KG1 (cell line): ENCODE data around the gene CDKL4.
"Not testable (repeated sequence)": the region's sequence is repeated elsewhere in the genome, so short reads cannot be mapped to it uniquely, and the experiment has no call there.

Experiments used
- DNase-seq: peaks from one replicate; lab custom pipeline; 2025; lab: John Stamatoyannopoulos, UW

The CDKL4 gene

DNA sequence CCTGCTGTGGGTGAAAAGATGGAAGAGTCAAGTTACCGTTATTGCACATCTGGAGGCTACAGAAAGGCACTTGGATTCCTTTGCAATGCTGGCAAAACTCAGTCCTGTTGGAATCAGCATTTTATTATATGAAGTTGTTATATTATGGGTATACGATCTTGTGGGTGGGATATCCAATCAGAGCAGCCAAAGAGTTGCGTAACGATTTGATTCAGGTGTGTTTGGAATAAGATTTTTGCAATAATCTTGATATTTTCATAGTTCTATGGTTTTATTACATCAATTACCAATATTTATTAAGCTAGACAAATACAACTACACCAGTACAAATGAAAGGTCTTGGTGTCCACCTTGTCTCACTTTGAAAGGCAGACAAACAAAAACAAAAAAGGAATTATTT lies 65.0 kb downstream of the CDKL4 start:
- no peak for DNase-seq

DNA sequence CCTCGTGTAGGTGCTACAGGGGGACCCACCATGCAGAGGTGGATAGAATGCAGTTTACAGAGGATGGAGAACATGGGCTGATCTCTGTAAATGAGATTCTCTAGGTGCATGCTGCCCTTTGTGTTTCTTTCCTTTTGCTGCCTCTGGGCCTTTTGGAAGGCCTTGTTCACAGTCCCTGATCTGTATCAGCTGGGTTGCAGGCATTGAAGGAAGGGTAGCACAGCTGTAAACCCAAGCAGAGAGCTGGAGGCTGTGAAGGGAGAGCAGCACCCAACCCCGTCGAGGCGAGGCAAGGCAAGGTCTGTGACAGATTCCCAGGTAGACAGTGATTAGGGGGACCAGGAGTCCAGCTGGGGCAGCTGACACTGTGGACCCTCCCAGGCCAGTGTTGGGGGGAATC lies 66.8 kb downstream of the CDKL4 start:
- no peak for DNase-seq

DNA sequence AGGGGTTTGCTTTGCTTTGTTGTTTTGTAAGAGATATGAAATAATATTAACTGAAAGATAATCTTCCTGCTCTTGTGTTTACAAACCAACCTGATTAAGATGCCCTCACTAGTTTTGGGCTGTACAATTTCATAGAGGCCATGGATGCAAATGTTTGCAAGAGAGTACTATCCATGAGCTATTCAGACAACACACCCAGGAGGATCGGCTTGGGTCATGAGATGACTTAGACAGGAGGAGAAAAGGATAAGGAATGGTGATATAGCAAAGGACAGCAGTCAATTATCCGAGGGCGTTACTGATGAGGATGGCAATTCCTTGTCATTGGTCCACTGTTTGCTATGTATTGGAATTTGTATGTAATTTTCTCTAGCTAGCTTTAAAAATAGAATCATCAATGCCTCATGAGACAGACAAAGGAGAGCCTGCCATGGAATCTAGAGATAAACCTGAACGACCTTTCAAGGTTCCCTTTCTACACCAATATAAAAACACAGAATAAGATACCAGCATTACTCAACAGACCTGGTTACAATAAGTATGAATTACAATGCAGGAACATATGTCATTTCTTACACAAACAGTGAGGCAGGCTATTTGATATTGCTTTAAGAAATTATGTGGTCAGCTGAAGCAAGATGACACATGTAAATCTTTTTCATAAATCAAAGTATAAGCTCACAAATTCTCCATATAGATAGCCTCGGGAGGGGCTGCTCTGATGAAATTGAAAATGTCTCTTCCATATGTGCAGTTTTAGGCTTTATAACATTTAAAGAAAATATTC lies 68.6 kb downstream of the CDKL4 start:
- no peak for DNase-seq

DNA sequence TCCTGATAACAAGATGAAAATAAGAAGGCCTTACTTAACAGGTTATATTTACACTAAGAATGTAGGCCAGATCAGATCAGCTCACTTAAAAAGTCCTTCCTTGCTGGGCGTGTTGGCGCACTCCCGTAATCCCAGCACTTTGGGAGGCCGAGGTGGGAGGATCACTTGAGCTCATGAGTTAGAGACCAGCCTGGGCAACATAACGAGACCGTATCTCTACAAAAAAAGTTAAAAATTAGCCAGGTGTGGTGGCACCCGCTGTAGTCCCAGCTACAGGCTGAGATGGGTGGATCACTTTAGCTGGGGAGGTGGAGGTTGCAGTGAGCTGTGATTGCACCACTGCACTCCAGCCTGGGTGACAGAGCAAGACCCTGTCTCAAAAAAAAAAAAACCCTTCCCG lies 69.7 kb downstream of the CDKL4 start:
- DNase-seq = no peak

DNA sequence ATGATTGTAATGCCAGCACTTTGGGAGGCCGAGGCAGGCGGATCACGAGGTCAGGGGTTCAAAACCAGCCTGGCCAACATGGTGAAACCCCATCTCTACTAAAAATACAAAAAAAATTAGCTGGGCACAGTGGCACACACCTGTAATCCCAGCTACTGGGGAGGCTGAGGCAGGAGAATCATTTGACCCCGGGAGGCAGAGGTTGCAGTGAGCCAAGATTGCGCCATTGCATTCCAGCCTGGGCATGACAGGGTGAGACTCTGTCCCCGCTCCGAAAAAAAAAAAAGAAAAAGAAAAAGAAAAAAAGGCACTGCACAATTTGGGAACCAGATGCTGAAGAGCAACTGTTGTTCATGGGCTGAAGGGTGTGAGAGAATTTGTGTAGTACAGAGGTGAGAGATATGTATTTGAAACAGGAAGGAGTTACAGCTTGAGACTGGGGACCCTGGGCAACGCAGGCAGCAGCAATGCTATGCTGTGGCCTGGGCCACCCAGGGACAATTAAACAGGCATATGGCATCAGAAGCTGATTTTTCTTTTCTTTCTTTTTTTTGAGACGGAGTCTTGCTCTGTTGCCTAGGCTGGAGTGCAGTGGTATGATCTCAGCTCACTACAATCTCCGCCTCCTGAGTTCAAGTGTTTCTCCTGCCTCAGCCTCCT lies 71.6 kb downstream of the CDKL4 start:
- not testable (repeated sequence) for DNase-seq

DNA sequence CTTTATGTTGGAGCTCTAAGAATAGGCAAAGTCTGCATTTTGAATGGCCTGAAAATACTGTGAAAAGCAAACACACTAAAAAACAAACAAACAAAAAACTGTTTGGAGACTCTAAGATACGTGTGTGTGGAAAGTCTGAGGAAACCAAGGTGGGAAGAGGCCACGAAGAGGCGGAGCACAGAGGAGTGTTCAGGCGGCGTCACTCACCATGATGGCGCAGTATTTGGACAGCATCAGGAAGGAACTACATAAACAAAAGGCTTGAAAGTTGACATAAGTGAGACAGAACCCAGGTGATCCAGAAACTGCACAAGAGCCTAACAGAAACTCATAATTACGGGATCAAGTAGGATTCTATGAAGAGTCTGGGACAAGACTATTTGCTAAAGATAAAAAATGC lies 72.1 kb downstream of the CDKL4 start:
- no peak for DNase-seq

DNA sequence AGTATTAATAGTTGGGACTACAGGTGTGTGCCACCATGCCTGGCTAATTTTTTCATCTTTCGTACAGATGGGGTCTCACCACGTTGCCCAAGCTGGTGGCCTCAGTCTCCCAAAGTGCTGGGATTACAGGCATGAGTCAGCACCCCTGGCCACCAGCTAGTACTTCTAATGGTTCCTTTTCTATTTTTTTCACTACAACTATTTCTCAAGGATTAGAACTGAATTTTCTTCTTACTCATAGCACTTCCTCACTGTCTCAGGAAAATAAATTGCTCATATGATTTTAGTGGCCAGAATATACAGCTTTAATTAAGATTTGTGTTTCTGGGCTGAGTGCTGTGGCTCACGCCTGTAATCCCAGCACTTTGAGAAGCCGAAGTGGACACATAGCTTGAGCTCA lies 79.7 kb downstream of the CDKL4 start:
- DNase-seq = no peak

DNA sequence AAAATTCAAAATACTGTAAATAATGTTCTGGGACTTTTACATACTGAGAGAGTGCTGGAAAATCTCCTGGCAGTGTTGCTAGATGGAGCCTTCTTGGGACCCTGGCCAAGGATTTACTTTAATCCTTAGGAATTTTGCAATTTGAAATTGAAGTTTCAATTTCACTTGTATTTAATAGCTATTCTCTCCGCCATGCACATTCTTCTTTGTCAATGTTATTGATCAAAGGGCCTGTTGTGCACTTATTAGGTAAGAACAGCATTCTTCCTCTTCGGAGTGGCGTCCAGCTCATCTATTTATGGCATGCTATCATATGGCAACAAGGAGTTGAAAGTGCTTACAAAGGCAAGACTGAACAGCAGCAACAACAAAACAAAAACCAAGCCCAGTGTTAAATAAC lies 82.8 kb downstream of the CDKL4 start:
- no peak for DNase-seq

DNA sequence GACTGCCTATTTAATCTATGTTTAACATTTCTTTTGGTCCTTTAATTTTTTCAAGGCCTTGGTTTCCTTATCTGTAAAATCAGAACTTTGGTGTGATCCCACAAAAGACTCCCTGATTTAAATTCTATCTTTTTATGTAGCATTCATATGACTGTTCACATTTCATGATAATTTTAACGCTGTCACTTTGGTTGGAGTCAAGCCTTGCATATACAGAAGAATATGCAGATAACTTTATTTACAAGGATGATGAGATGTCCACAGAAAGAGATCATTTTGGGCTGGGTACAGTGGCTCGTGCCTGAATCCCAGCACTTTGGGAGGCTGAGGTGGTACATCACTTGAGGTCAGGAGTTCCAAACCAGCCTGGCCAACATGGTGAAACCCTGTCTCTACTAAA lies 84.5 kb downstream of the CDKL4 start:
- no peak for DNase-seq

DNA sequence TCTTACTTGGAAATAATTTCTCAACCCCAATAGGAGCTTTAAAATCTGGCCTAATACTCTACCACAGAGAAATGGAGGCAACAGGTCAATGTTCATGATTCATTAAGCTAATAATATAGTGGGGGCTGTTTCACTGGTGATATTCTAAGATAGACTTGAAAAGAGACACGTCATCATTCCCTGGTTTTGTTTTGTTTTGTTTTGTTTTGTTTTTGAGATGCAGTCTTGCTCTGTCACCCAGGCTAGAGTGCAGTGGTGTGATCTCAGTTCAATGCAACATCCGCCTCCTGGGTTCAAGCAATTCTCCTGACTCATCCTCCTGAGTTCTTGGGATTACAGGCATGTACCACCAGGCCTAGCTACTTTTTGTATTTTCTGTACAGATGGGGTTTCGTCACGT lies 85.4 kb downstream of the CDKL4 start:
- DNase-seq = no peak

DNA sequence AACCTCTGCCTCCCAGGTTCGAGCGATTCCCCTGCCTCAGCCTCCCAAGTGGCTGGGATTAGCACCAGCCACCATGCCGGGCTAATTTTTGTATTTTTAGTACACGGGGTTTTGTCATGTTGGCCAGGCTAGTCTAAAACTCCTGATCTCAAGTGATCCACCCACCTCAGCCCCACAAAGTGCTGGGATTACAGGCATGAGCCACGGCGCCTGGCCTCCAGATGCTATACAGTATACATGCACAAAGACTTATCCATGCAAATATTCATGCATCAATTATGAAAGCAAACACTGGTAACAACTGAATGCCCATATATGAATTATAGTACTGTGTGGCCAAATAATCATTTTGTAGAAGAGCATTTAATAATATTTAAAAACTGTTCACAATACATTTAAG lies 86.9 kb downstream of the CDKL4 start:
- DNase-seq = no peak

DNA sequence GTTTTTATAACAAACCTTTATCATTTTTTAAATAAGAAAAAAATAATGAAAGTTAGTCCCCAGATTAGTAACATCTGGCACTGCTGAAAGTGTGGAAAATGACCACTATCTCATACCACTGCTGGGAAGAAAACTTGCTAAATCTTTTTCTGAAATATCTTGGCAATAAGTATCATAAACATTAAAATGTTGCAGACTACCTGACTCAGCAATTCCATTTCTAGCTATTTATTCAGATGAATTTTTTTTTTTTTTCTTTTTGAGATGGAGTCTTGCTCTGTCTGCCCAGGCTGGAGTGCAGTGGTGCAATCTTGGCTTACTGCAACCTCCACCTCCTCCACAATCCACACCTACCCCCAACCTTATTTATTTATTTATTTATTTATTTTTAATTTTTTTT lies 87.7 kb downstream of the CDKL4 start:
- DNase-seq = no peak

DNA sequence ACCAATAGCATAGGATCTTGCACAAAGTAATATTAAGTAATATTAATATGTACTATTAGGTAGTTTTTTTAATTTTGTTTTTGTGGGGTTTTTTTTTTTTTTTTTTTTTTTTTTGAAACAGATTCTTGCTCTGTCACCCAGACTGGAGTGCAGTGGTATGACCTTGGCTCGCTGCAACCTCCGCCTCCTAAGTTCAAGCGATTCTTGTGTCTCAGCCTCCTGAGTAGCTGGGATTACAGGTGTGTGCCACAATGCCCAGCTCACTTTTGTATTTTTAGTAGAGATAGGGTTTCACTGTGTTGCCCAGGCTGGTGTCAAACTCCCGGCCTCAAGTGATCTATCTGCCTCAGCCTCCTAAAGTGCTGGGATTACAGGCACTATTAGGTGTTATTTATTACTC lies 88.2 kb downstream of the CDKL4 start:
- not testable (repeated sequence) for DNase-seq

DNA sequence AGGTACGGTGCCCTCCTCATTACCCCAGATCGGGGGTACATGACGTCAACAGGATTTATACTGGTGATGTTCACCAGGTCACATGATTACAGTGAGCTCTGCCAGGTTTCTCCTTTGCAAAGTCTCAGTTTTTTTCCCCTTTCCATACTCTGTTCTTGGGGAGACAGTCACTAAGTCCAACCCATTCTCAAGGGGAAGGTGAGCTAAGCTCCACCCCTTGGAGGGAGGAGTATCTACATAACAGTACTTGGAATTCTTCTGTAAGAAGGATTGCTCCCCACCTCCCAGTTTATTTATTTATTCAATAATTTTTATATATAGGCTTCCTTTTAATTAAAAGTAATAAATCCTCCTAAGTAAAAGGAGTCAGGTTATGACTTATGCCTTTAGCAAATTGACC lies 88.8 kb downstream of the CDKL4 start:
- no peak for DNase-seq

DNA sequence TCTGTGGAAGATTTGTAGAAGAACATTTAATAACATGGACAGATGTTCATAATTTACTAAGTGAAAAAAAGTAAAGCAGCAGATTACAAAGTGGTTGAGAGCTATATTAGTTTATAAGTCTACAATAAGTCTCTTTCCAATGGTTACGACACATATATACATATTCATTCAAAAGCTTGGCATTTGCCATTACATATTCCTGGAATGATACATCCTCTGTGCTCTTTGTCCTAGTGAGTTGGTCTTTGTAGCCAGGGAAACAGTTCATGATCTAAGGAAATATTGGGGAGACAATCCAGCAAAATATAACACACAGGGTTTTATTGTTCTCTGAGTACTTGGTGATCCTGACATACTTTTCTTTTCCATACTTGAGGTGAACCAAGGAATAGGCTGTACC lies 90.5 kb downstream of the CDKL4 start:
- no peak for DNase-seq

DNA sequence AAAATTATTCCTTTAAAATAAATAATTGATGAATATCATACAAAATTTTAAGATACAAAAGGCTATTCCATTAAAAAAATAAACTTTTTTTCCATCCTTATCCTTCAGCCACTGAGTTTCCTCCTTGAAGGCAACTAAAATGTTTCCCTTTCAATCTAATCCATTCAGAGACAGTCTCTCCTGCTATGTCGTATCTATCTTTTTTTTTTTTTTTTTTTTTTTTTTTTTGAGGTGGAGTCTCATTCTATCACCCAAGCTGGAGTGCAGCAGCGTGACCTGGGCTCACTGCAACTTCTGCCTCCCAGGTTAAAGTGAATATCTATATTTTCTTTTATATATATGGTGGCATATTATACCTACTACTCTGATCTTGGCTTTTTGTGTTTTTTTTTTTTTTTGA lies 91.3 kb downstream of the CDKL4 start:
- DNase-seq = no peak

DNA sequence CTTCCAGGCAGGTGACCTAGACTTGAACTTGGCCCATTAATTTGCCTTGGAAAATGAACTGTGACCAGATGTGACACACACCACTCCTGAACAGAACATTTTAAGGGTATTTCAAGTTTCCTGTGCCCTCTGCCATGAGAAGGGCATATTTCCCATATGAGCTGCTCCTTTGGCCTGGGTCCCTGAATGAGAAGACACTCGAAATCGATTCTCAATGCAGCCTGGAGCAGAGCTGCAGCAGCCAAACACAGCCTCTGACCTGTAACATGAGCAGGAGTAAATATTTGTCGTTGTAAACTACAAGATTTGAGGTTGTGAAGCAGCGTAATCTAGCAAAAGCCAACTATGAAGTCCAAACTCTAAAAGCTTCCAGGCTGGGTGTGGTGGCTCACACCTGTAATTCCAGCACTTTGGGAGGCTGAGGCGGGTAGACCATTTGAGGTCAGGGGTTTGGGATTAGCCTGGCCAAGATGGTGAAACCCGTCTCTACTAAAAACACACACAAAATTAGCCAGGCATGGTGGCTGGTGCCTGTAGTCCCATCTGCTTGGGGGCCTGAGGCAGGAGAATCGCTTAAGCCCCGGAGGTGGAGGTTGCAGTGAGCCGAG lies 92.8 kb downstream of the CDKL4 start:
- DNase-seq = no peak

DNA sequence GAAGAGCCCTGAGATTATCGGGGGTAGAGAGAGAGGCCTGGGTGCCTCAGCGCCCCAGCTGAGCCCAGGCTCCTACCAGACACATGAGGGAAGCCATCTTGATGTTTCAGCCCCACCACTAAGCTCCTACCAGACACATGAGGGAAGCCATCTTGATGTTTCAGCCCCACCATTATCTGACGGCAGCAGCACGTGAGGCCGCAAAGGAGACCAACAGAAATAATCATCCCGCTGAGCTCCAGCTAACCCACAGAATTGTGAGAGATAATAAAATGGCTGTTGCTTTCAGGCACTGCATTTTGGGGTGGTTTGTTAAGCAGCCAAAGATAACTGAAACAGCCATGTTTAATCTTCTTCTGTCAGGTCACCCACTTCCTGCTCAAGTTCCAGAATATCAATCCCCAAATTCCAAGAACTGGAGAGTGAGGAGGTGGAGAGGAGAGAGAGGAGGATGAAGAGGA lies 93.6 kb downstream of the CDKL4 start:
- DNase-seq = no peak

DNA sequence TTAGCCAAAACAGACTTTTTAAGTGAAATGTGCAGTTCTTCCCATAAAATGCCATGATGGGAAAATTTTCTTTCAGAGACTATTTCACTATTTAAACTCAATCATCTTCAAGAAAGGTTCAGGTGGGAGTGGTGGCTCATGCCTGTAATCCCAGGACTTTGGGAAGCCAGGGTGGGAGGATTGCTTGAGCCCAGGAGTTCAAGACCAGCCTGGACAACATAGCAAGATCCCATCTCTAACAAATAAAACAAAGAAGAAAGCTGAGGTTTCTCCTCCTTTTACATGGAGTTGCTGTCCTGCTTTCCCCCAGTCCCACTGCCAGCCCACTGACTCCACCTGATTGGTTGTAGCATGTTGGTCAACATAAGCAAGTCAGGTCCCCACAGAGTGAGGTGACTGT lies 97.1 kb downstream of the CDKL4 start:
- no peak for DNase-seq

DNA sequence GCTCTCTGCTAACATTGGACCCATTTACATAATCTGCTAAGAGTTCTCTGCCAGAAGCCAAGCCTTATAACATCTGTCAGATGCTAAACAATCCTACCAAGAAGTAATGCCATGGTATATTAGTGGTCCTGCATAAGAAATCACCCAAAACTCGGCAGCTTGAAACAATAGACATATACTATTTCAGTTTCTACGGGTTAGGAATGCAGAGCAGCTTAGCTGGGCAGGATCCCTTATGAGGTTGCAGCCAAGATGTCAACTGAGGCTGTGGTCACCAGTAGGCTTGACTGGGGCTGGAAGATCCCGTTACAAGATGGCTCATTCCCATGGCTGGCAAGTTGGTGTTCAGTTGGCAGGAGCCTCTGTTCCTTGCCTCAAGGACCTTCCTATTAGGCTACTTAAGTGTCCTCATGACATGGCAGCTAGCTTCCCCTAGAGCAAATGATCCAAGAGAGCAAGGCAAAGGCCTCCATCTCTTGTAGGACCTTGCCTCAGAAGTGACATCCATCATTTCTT lies 97.8 kb downstream of the CDKL4 start:
- DNase-seq = no peak

DNA sequence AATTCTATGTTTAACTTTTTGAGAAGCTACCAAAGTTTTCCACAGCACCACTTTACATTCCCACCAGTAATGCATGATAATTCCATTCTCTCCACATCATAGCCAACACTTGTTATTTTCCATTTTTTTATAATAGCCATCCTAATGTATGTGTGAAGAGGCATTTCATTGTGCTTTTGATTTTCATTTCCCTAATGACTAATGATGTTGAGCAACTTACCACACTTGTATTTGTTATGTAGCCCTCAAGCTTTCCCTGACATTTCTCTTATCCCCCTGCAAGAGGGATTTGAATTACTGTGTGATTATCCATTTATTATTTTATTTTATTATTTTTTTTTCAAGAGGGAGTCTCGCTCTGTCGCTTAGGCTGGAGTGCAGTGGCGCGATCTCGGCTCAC lies 99.4 kb downstream of the CDKL4 start:
- DNase-seq = no peak

DNA sequence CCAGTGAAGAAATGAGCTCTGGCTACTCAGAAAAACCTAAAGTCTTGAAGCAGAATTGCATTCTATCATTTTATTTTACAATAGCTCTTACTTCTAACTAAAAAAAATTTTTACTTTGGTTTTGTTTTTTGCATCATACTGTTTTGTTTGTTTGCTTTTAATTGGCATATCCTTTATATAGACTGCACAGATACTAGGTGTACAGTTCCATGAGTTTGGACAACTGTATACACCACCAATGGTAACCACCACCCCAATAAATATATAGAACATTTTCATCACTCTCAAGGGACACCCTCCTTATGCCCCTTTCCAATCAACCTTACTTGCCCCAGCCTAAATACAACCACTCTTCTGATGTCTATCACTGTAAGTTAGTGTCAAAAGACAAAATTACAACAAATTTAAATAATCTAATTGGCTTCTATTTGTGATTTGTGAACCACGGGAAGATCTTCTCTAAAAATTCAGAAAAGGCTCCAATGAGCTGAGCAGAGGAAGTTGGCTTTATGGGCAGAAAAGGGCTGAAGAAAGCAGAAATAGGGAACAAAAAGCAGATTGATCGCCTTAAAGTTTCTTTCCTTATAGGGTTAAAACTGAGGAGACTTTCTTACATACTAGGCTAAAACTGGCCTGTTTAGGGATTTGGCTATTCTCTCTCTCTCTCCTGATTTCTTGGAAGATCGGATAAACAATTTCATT lies 100.7 kb downstream of the CDKL4 start:
- DNase-seq = no peak
